Renal cortical epithelial cell (primary cell): Measurements from ENCODE around the gene SNX5. TPM values are rescaled to one million over a fixed set of nuclear protein-coding genes. Genes with fewer than 3 reads are reported as not detected.
"Not testable (repeated sequence)": the region's sequence is repeated elsewhere in the genome, so short reads cannot be mapped to it uniquely, and the experiment has no call there.

Experiments used
- DNase-seq: peaks from one replicate; pipeline ENCODE4 v3.0.0-alpha.2; 2011; ENCODE audit warnings: low read depth
- total RNA-seq: library from RNA; depleted of rRNA; stranded (reverse); fragments of >200 nt; gene quantifications from 2 replicates; pipeline ENCODE4 v1.2.3, GENCODE V29; 2014

The SNX5 gene
- total RNA-seq, 1 donor from 2014 or later, result 165 TPM

DNA sequence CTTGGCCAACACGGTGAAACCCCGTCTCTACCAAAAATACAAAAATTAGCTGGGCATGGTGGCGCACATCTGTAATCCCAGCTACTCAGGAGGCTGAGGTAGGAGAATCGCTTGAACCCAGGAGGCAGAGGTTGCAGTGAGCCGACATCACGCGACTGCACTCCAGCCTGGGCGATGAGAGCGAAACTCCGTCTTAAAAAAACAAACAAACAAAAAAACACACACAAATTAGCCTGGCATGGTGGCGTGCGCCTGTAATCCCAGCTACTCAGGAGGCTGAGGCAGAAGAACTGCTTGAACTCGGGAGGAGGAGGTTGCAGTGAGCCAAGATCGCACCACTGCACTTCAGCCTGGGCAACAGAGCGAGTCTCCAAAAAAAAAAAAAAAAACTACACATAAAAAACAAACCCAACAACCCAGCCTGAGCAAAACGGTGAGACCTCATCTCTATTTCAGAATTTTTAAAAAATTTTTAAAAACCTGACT lies 8.2 kb downstream of the SNX5 start:
- DNase-seq, result not testable (repeated sequence)

GRCh38 chr20:17959257-17959627 lies 9.4 kb downstream of the SNX5 start:
- no peak for DNase-seq

GRCh38 chr20:17958373-17959256 lies 10.0 kb downstream of the SNX5 start:
- no peak for DNase-seq

GRCh38 chr20:17957505-17958363 lies 10.9 kb downstream of the SNX5 start:
- DNase-seq, result peak; percentile 75

- peak; percentile 81 for DNase-seq
Measured at GRCh38 chr20:17956099-17956685, 12.4 kb downstream of the SNX5 start.

- DNase-seq, result no peak
Measured at GRCh38 chr20:17955302-17955701, 13.3 kb downstream of the SNX5 start.

- no peak for DNase-seq
Measured at GRCh38 chr20:17953935-17954334, 14.7 kb downstream of the SNX5 start.

DNA sequence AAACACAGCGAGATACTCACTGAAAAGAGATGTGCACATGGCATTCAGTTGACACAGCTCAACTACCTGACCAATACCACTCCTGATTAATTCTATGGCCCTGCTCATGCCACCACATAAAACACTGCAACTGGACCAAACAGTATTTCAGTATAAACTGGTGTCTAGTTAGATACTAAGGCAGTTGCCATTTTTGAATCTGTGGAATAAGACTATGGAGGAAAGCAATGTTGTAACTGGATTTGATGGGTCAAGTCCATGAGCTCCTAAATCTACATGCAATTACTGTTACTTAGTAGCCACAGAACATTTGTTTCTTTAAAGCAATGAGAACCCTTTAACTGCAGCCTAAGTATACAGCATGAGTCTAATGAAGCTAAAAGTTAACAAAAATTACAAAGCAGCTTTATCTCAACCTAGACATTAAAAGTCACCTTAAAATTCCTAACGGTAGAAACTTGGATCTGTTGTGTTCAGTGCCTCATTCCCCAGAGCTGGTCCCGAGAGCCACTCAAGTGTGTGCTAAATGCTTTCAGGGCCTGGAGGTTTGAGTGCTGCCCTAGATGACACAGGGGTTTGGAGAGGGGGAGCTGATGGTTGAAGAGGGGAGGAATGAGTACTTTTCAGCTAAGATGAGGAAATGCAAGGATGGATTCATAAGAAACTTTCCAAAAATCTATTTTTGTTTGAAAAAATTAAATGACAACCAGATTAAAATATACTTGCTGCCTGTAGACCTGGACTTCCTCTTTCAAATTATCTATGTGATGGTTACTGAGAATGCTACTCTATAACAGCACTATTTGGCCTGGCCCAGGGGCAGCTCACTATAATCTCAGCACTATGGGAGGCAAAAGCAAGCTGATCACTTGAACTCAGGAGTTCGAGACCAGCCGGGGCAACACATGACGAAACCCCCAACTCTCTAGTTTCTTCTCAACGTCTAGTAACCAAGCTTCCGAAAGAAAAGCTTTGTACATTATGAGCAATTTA lies 15.6 kb downstream of the SNX5 start:
- DNase-seq, result no peak

GRCh38 chr20:17951323-17951722 lies 17.3 kb downstream of the SNX5 start:
- DNase-seq, result no peak

DNA sequence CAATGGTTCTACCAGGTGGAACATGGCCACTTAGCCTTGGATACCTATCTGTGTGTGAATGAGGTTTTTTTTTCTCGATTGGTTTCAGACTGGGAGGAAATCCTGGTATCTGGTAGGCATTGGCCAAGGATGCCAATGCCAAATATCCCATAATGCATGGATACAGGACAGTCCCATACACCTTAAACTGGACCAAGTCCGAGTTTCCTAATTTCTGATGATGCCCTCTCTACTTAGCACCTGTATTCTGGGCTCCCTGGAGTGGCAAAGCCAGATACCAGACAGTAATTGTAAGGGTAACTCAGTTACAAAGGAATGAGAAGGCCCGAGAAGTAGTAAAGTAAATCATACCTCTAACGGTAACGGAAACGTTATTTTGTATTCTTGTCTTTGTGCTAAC lies 17.9 kb downstream of the SNX5 start:
- no peak for DNase-seq

DNA sequence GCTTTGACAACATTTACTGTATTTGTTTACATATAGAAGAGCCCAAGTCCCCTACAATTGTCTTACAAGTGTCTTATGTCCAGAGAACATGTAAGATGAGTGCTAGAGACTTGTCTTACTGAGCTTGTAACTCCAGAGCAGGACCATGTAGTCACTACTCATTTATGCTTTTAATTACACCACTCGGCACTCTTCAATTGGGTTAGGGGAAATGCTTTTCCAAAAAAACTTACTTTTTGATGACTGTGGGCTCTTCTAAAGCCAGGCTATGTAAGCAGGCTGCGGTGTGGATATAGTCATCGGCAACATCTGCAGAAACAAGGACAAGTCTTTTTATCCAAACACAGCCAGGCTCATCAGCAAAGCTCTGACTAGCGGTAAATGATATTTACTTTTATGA lies 18.7 kb downstream of the SNX5 start:
- no peak for DNase-seq

DNA sequence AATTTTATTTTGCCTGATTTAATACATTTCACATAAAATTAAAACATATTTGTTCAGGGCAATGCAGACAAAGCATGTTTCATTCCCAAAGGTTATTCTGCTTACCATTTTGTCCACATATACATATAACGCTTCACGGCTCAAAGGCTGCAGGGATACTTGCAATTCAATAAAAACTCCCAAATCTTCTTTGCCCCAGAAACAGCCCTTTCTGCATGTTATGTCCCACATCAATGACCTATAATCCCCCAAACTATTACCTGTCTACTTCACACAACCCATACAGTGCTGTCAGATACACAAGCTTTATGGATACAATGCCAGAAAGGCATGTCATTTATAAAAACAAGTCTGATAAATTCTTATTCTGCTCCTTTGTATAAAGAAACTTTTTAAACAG lies 20.2 kb downstream of the SNX5 start:
- no peak for DNase-seq

DNA sequence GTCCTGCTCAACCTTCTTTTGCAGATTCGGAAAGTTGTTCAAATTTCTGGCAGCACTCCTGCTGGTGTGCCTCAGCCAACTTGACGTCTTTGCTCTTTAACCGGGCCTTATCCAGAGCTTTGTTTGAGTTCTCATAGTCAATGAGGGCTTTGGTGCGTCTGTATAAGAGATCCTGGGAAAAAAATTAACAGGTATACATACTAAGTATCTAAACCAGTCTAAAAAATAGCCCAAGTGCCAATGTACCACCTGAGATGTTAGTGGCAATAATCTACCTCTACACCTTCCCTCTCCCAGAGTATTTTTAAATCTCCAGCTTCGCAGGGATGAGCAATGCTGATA lies 21.1 kb downstream of the SNX5 start:
- no peak for DNase-seq

GRCh38 chr20:17946572-17947473 lies 21.8 kb downstream of the SNX5 start:
- DNase-seq, result no peak

DNA sequence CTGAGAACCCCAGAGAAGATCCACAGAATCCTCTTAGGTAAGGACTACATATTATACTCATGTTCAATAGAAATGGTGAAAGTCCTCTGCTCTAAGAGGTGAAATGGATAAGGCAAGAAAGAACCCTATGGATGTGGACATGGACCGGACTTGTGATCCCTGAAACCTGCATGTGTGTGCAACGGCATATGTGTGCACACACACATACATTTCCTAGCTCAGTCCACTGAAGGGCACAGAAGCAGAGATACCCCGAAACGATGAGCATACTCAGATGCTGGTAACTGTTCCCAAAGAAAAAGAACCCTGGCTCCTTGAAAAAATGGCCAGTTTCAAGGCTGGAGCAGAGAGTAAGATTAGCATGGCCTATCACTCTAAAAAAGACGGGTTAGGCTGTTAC lies 22.6 kb downstream of the SNX5 start:
- no peak for DNase-seq

GRCh38 chr20:17944854-17945474 lies 23.6 kb downstream of the SNX5 start:
- DNase-seq, result no peak

DNA sequence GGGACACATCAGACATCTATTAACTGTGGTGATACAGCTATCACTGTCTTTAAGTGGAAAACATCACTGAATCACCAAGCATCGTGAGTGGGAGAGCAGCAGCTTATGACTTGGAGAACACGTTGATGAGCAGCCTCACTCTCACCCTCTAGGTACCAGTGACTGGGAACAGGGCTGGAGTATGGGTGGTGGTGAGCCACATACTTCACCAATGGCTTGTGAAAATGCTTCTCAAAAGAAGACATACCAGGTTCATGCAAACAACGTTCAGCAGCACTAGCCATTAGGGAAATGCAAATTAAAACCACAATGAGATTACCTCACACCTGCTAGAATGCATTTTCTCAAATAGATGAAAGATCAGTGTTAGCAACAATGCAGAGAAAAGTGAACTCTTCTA lies 25.3 kb downstream of the SNX5 start:
- DNase-seq, result no peak

GRCh38 chr20:17941826-17942196 lies 26.8 kb downstream of the SNX5 start:
- DNase-seq, result no peak

GRCh38 chr20:17941087-17941825 lies 27.3 kb downstream of the SNX5 start:
- DNase-seq, result no peak
